OCI-LY3 (cell line): ENCODE measurements around the gene RIN3.

Experiments
- H2AFZ ChIP-seq: fragments of 200-600, 300-600 bp; shearing (Covaris generic); 2 replicates; pipeline ENCODE4 v1.6.0; 2014; ENCODE audit warnings: antibody characterized with exemption, low read depth, low read length
- H3K27ac ChIP-seq: fragments of 200-600, 300-600 bp; sonication (generic); 2 replicates; pipeline ENCODE4 v1.5.1; 2014; ENCODE audit warnings: mild to moderate bottlenecking, low read length, moderate library complexity, mixed read lengths
- H3K27me3 ChIP-seq: fragments of 200-600, 300-600 bp; sonication (generic); 2 replicates; pipeline ENCODE4 v1.6.1; 2014; ENCODE audit warnings: low read depth, low read length, mixed read lengths
- H3K36me3 ChIP-seq: fragments of 200-600, 300-600 bp; sonication (generic); replicated peaks from 2 replicates; pipeline ENCODE3; 2014; ENCODE audit warnings: low read depth, low read length, mixed read lengths
- H3K4me1 ChIP-seq: fragments of 300-600, 200-600 bp; sonication (generic); 2 replicates; pipeline ENCODE4 v1.6.1; 2014; ENCODE audit warnings: low read length, mixed read lengths
- H3K4me2 ChIP-seq: fragments of 200-600, 300-600 bp; sonication (generic); 2 replicates; pipeline ENCODE4 v1.6.1; 2014; ENCODE audit warnings: low read length, mixed read lengths
- H3K4me3 ChIP-seq: fragments of 300-600, 200-600 bp; sonication (generic); 2 replicates; pipeline ENCODE4 v1.5.1; 2014; ENCODE audit warnings: antibody characterized with exemption, mild to moderate bottlenecking, low read length, moderate library complexity
- H3K79me2 ChIP-seq: fragments of 300-600, 200-600 bp; shearing (Covaris generic); 2 replicates; pipeline ENCODE4 v1.6.1; 2014; ENCODE audit warnings: mild to moderate bottlenecking, low read length, mixed read lengths
- H3K9ac ChIP-seq: fragments of 300-600, 200-600 bp; shearing (Covaris generic); 2 replicates; pipeline ENCODE4 v1.6.0; 2014; ENCODE audit warnings: mild to moderate bottlenecking, low read length, moderate library complexity
- H3K9me3 ChIP-seq: fragments of 200-600, 300-600 bp; shearing (Covaris generic); 2 replicates; pipeline ENCODE4 v1.6.1; 2014; ENCODE audit warnings: low read length, mixed read lengths; ENCODE audit not compliant: insufficient read depth
- H4K20me1 ChIP-seq: fragments of 200-600, 300-600 bp; sonication (generic); 2 replicates; pipeline ENCODE4 v1.6.1; 2016; ENCODE audit warnings: low read length, mixed read lengths; ENCODE audit not compliant: insufficient read depth
- EZH2phosphoT487 ChIP-seq: fragments of 200-600 bp; shearing (Covaris generic); IDR thresholded peaks from 2 replicates; pipeline ENCODE4 v1.6.1; 2018; ENCODE audit warnings: antibody characterized with exemption, mixed run types, low read depth
- TF ChIP-seq, protein P1 (sequence below): fragments of 200-600, 300-600 bp; sonication (generic); IDR thresholded peaks from 2 replicates; pipeline ENCODE4 v1.5.1; 2014; ENCODE audit warnings: antibody characterized with exemption, low read length, low read depth

The RIN3 gene

DNA sequence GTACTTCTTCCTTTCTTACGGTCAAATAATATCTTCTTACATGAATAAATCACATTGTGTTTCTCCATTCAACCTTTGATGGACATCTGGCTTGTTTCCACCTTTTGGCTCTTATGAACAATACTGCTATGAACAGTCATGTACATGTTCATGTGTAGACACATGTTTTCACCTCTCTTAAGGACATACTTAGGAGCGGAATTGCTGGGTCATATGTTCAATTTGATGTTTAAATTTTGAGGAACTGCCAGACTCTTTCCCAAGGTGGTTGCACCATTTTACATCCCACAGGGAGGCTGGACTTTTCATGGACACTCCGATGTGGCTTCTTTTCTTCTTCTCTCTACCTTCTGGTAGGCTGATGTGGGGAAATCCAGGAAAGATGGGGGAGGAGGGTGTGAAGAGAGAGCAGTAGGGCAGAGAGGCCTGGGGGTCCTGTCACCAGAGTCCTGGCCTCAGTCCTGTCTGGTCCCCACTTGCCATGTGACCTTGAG, 218.1 kb downstream of the RIN3 start:
- H3K9ac ChIP-seq: no peak overlapping the region
- peaks cover 2% of the 10 kb centered on the region; the same call in 1 of the 2 replicates for H4K20me1 ChIP-seq
- no peak overlapping the region for H3K27ac ChIP-seq
- no peak overlapping the region for H2AFZ ChIP-seq
- peaks cover 28% of the 10 kb centered on the region for H3K36me3 ChIP-seq
- H3K4me1 ChIP-seq: peaks cover 28% of the 10 kb centered on the region
- H3K9me3 ChIP-seq: peaks cover 9% of the 10 kb centered on the region
- no peak for TF ChIP-seq EZH2phosphoT487
- TF ChIP-seq, protein P1, sequence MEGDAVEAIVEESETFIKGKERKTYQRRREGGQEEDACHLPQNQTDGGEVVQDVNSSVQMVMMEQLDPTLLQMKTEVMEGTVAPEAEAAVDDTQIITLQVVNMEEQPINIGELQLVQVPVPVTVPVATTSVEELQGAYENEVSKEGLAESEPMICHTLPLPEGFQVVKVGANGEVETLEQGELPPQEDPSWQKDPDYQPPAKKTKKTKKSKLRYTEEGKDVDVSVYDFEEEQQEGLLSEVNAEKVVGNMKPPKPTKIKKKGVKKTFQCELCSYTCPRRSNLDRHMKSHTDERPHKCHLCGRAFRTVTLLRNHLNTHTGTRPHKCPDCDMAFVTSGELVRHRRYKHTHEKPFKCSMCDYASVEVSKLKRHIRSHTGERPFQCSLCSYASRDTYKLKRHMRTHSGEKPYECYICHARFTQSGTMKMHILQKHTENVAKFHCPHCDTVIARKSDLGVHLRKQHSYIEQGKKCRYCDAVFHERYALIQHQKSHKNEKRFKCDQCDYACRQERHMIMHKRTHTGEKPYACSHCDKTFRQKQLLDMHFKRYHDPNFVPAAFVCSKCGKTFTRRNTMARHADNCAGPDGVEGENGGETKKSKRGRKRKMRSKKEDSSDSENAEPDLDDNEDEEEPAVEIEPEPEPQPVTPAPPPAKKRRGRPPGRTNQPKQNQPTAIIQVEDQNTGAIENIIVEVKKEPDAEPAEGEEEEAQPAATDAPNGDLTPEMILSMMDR: no peak
- H3K4me3 ChIP-seq: no peak overlapping the region
- no peaks in the 10 kb centered on the region for H3K79me2 ChIP-seq
- H3K4me2 ChIP-seq: no peak overlapping the region
- peaks cover 24% of the 10 kb centered on the region for H3K27me3 ChIP-seq

DNA sequence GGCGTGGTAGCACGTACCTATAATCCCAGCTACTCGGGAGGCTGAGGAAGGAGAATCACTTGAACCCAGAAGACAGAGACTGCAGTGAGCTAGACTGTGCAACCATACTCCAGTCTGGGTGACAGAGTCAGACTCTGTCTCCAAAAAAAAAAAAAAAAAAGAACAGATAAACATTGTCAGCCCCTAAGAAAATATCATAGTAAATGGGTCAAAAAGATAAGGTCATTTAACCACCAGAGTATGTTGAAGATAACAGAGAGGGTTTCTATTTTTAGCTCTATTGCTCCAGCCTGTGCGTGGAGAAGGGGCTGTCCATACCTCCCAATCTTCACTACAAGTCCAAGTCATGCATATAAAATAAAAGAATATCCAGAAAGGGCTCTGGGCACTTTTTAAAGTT, 219.4 kb downstream of the RIN3 start:
- no peak overlapping the region for H3K4me2 ChIP-seq
- no peak overlapping the region for H3K4me3 ChIP-seq
- no peak overlapping the region for H2AFZ ChIP-seq
- peaks cover 2% of the 10 kb centered on the region; the same call in 1 of the 2 replicates for H4K20me1 ChIP-seq
- no peak overlapping the region for H3K27ac ChIP-seq
- H3K27me3 ChIP-seq: peaks cover 22% of the 10 kb centered on the region
- H3K9ac ChIP-seq: no peak overlapping the region
- peaks cover 23% of the 10 kb centered on the region for H3K36me3 ChIP-seq
- H3K4me1 ChIP-seq: peaks cover 32% of the 10 kb centered on the region
- TF ChIP-seq EZH2phosphoT487: no peak
- TF ChIP-seq, protein P1: no peak
- H3K9me3 ChIP-seq: peaks cover 9% of the 10 kb centered on the region
- no peaks in the 10 kb centered on the region for H3K79me2 ChIP-seq

DNA sequence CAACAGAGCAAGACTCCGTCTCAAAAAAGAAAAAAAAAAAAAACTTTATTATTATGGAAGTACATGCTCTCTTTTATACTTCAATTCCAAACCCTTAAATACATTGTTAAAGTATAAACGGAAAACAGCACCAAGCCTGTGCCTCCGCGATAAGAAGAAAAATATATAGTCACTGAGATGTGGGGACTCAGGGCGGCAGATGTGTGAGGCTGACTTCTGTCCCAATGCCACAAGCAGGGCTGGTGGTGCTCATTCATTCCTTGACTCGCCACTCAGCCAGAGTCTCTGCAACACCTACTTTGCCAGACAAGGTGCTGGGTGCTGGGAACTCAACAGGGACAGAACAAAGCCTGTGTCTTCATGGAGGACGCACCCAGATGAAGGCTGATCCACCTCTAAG, 221.0 kb downstream of the RIN3 start:
- H2AFZ ChIP-seq: no peak overlapping the region
- H3K4me3 ChIP-seq: no peak overlapping the region
- TF ChIP-seq, protein P1: no peak
- no peak for TF ChIP-seq EZH2phosphoT487
- H4K20me1 ChIP-seq: peaks cover 2% of the 10 kb centered on the region; the same call in 1 of the 2 replicates
- H3K4me2 ChIP-seq: no peak overlapping the region
- H3K36me3 ChIP-seq: peaks cover 20% of the 10 kb centered on the region
- no peak overlapping the region for H3K9ac ChIP-seq
- H3K4me1 ChIP-seq: peaks cover 16% of the 10 kb centered on the region
- peaks cover 19% of the 10 kb centered on the region for H3K27me3 ChIP-seq
- peaks cover 9% of the 10 kb centered on the region for H3K9me3 ChIP-seq
- no peaks in the 10 kb centered on the region for H3K79me2 ChIP-seq
- H3K27ac ChIP-seq: no peak overlapping the region

DNA sequence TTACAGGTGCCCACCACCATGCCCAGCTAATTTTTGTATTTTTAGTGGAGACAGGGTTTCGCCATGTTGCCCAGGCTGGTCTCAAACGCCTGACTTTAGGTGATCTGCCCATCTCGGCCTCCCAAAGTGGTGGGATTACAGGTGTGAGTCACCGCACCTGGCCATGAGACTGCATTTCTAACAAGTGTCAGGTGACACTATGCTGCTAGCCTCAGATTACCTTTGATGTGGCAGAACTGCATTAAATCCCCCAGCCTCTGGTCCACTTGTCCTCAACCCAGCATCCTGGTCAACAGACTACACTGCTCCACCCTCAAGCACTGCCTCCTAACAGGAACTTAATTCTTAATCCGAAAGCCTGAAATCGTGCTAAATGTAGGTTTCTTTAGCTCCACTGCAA, 221.8 kb downstream of the RIN3 start:
- Histone ChIP-seq H3K4me2 (no peak overlapping the region), H3K4me3 (no peak overlapping the region), H3K79me2 (no peaks in the 10 kb centered on the region), H3K27ac (no peak overlapping the region), H3K36me3 (peaks cover 20% of the 10 kb centered on the region), H3K27me3 (peaks cover 19% of the 10 kb centered on the region), H3K9me3 (peaks cover 9% of the 10 kb centered on the region), H2AFZ (no peak overlapping the region), H3K9ac (no peak overlapping the region), H4K20me1 (peaks cover 2% of the 10 kb centered on the region; the same call in 1 of the 2 replicates), H3K4me1 (peaks cover 9% of the 10 kb centered on the region)
- TF ChIP-seq EZH2phosphoT487: no peak
- TF ChIP-seq, protein P1: no peak
